ENCODE data around the gene PEX14. TPM values are rescaled to one million over a fixed set of nuclear protein-coding genes. Genes with fewer than 3 reads are reported as not detected.
A peak's percentile ranks its signal among the peaks of the same experiment; 100 is the strongest.

Gene PEX14
- total and polyA plus RNA-seq, 10 of the 15 experiments (the other 5 are each of a cell fraction or from before 2014, with no cell fraction given): 1.4 to 23.2 (median 12.0) TPM

- H3K36me3 ChIP-seq (ENCODE audit: control insufficient read depth in 2 of 2, insufficient read depth in 2 of 2, low read length in 1 of 2): no peaks in the 10 kb centered on the region
- WGBS (ENCODE audit: insufficient coverage, insufficient replicate concordance, low lambda C conversion rate, missing lambda C conversion rate): 35% methylated on average over 9 of the region's 9 CpGs
- H3K79me2 ChIP-seq (ENCODE audit: control insufficient read depth, insufficient read depth, low read length): no peaks in the 10 kb centered on the region
- TF ChIP-seq MTA3 (IDR thresholded peaks at IDR 0.05; ENCODE audit: borderline replicate concordance, low read length) (no peak), ETV6 (conservative IDR thresholded peaks at IDR 0.05 in 1 of 2, IDR thresholded peaks at IDR 0.05 in 1 of 2; ENCODE audit: borderline replicate concordance in 1 of 2, low read depth in 1 of 2) (no peak), EGR1 (IDR thresholded peaks at IDR 0.05; ENCODE audit: borderline replicate concordance in 1 of 2, low read depth in 2 of 2, low read length in 2 of 2) (no peak), EP300 (IDR thresholded peaks at IDR 0.05; ENCODE audit: borderline replicate concordance in 1 of 2, control insufficient read depth in 1 of 2, low read depth in 2 of 2, low read length in 2 of 2) (no peak), ELK1 (IDR thresholded peaks at IDR 0.05; ENCODE audit: low read depth, low read length) (no peak), TARDBP (IDR thresholded peaks at IDR 0.05; ENCODE audit: borderline replicate concordance) (no peak), LARP7 (IDR thresholded peaks at IDR 0.05) (no peak), CBX5 (IDR thresholded peaks at IDR 0.05; ENCODE audit: low read depth) (no peak), MEF2B (IDR thresholded peaks at IDR 0.05; ENCODE audit: partially characterized antibody, poor library complexity, severe bottlenecking) (no peak), RUNX3 (IDR thresholded peaks at IDR 0.05; ENCODE audit: low read length) (no peak), CTCF (IDR thresholded peaks at IDR 0.05 in 2 of 3, conservative IDR thresholded peaks at IDR 0.05 in 1 of 3; ENCODE audit: control insufficient read depth in 2 of 3, extremely low read depth in 1 of 3, insufficient read depth in 1 of 3, low read depth in 3 of 3, low read length in 3 of 3) (no peak), RBBP5 (conservative IDR thresholded peaks at IDR 0.05) (no peak), NR2C2 (IDR thresholded peaks at IDR 0.05; ENCODE audit: borderline replicate concordance, control insufficient read depth, insufficient read length, low read depth) (no peak), FOS (IDR thresholded peaks at IDR 0.05; ENCODE audit: borderline replicate concordance, extremely low read depth, insufficient read length) (no peak), POLR2AphosphoS2 (IDR thresholded peaks at IDR 0.05; ENCODE audit: low read depth, low read length) (no peak), KAT2A (conservative IDR thresholded peaks at IDR 0.05; ENCODE audit: control insufficient read depth, low read depth, low read length) (no peak), BCLAF1 (IDR thresholded peaks at IDR 0.05) (no peak), PAX8 (IDR thresholded peaks at IDR 0.05) (no peak)
- BruUV-seq (replicated peaks): no TSS peak
- intact Hi-C loops (cut with micrococcal nuclease; ENCODE audit: unreplicated experiment): no loop called here
- ChIA-PET RAD21 (ENCODE audit: unreplicated experiment) (no interaction called here), POLR2A (interaction anchor here (0.6 kb wide), 1 partner anchor 409 kb away, joined by 3 read pairs; no protein-coding TSS in a partner anchor), CTCF (no interaction called here), SMC1A (ENCODE audit: uncharacterized antibody, unreplicated experiment) (interaction anchor here (0.9 kb wide), 1 partner anchor 40 kb away, joined by 3 read pairs; no protein-coding TSS in a partner anchor)
- FAIRE-seq (no peak), ATAC-seq (peak; percentile 61), DNase-seq (ENCODE audit: low read depth, low spot score) (no peak)
- H3K27ac ChIP-seq (ENCODE audit: control insufficient read depth, insufficient read depth): no peak overlapping the region
- in situ Hi-C loops (cut with MboI): no loop called here
- H3K4me3 ChIP-seq: no peak overlapping the region
- H3K4me1 ChIP-seq (ENCODE audit: control insufficient read depth, insufficient read depth, low read length): peaks cover 15% of the 10 kb centered on the region
- no peaks in the 10 kb centered on the region for H4K20me1 ChIP-seq (ENCODE audit: control insufficient read depth, insufficient read depth)
- no peak overlapping the region for H3K9ac ChIP-seq (ENCODE audit: control insufficient read depth, insufficient read depth, low read length)
- no peaks in the 10 kb centered on the region for H3K27me3 ChIP-seq (replicated peaks in 1 of 2; ENCODE audit: control insufficient read depth in 2 of 2, insufficient read depth in 2 of 2, low read length in 1 of 2)
- H3K4me2 ChIP-seq (ENCODE audit: control insufficient read depth, insufficient read depth): no peak overlapping the region
- H2AFZ ChIP-seq (ENCODE audit: control insufficient read depth, low read depth, low read length): no peak overlapping the region
- H3K9me3 ChIP-seq (replicated peaks; ENCODE audit: control insufficient read depth, insufficient read depth, low read length): no peaks in the 10 kb centered on the region
Observed at GRCh38 chr1:10556430-10557005, 81.8 kb downstream of the PEX14 start.
